Stimulated activated CD4-positive, alpha-beta T cell treated with anti-CD3 and anti-CD28 coated beads, Interleukin-4, amount 100 ng/mL, for 24 hours (primary cell): ENCODE measurements around the gene PALMD.

Source experiments
- DNase-seq: peaks from one replicate; pipeline ENCODE4 v3.0.0-alpha.2; 2020

The PALMD gene

DNA sequence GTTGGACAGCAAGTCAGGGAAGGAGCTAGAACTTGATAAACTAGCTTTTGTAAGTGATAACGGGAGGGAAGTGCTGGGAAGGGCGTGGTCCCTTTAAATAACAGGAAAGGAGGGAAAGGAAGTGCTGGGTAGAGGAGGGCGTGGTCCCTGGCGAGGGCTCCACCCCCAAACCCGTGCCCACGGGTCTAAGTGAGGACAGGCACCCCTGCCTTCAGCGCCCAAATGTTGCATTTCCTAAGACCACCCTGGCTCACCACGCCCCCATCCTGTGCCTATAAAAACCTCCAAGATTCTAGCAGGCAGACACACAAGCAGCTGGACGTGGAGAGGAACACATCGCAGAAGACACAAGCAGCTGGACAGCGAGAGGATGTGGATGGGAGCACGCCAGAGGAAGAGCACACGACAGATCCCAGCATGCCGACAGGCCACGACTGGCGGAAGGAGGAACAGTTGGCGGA, 58.5 kb downstream of the PALMD start:
- DNase-seq, result no peak

DNA sequence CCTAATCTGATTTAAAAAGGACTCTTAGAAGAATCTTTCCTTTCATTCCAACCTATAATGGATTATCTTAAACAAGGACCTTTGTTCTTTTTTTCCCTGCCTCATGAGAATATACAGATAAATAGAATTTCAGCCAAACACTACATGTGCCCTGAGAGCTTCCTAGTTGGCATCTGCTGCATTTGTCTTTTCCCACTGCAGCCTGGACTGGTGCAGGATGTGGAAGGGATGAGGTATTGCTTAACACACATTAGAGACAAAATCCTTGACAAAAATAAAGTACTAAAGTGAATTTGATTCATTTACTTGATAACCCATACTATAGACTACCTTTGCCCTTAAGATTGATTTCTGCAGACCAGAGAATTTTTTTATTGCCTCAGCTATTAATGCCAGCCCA, 59.5 kb downstream of the PALMD start:
- DNase-seq, result no peak

DNA sequence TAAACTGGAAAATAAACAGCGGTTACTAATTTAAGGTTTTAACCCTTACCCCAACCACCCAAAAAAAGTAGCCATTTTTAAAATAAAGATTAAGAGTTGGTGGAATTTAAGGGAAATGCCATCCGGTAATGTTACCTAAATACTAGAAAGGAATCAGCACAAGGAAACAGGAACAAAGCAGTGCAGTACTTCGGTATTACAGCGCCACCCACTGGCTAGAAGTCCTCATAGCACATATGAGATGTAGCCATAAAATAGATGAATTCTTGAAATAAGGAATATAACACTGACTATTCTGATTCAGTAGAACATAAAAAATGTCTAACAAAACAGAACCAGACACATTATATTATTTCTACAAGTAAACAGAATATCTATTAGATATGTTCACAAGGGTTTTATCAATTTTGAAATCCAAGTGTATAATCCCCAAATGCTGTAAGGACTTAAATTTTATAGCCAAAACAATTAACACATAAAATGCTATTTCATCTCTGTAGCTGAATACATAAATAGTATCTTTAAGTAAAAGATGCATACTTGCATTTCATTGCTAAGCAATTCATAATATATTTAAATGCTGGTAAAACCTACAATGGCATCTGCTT, 61.7 kb downstream of the PALMD start:
- peak; percentile 60 for DNase-seq

DNA sequence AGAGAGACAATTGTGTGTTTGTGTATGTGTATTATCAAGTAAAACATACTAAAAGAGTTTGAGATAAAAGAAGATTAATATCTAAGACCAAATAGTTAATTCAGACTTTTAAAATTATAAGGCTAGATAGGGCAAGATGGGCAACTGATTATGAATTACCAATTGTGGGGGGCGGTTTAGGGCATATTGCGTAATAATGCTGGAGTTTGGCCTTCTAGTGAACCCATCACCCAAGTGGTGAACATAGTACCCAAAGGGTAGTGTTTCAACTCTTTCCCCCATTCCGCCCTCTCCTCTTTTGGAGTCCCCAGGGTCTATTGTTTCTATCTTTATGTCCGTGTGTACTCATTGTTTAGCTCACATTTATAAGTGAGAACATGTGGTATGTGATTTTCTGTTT, 65.1 kb downstream of the PALMD start:
- DNase-seq, result no peak

DNA sequence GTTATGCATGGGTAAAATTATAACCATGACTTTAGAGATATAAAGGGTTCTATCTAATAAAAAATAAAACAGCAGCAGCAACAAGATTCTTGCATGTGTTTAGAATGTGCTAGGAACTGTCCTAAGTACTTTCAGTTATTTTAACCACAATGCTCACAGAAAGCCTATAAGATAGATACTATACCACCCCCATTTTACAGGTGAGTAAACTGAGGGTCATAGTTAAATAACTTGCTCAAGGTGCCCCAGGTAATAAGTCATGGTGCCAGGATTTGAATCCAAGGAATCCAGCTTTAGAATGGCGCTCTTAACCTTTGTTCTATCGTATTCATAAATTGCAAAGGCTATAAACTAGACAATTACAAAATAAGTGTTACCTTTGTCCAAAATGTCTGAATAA, 67.1 kb downstream of the PALMD start:
- no peak for DNase-seq

DNA sequence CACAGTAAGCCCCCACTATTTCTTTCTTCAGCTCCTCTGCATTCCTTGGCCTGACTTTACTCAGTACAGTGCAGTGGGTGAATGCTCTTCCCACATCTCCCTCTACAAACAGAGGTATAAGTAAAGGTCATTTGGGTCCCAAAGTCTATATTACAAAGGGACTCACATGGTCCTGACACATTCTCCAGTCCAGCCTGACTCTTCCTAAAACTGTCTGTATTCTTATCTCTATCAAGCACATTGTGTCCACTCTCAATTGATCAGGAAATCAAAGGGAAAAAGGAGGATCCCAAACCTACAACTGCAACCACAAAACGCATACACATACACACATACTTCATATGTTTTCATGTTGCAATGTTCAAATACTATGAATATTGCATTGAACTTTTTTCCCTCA, 71.1 kb downstream of the PALMD start:
- no peak for DNase-seq

DNA sequence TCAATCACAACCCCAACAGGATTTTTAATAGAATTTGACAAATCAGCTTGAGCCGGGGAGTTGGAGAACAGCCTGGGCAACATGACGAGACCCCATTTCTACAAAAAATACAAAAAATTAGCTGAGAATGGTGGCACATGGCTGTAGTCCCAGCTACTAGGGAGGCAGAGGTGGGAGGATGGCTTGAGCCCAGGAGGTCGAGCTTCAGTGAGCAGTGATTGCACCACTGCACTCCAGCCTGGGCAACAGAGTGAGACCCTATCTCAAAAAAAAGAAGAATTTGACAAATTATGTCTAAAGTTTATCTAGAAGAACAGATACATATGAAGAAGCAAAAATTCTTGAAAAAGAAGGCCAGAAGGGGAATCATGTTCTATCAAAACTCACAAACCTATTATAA, 77.3 kb downstream of the PALMD start:
- no peak for DNase-seq

DNA sequence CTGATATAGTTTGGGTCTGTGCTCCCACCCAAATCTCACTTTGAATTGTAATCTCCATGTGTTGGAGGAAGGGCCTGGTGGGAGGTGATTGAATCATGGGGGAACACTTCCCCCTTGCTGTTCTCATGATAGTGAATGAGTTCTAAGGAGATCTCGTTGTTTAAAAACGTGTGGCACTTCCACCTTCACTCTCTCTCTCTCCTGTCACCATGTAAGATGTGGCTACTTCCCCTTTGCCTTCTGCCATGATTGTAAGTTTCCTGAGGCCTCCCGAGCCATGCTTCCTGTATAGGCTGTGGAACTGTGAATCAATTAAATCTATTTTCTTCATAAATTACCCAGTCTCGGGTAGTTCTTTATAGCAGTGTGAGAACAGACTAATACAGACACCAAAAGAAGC, 80.1 kb downstream of the PALMD start:
- no peak for DNase-seq

DNA sequence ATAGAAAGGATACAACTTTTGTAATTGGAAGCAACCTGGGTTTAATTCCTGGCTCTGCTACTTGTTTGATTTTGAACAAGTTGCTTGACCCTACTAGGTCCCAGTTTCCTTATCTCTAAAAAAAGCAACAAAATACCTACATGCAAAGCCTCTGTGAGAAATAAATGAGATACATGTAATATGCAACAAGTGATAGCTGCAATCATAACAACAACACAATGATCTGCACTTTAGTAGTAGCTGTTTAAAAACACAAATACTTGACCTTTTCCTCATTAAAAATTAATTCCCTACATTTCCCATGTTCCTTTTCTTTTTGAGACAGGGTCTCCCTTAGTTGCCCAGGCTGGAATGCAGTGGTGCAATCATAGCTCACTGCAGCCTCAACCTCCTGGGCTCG, 80.5 kb downstream of the PALMD start:
- no peak for DNase-seq

DNA sequence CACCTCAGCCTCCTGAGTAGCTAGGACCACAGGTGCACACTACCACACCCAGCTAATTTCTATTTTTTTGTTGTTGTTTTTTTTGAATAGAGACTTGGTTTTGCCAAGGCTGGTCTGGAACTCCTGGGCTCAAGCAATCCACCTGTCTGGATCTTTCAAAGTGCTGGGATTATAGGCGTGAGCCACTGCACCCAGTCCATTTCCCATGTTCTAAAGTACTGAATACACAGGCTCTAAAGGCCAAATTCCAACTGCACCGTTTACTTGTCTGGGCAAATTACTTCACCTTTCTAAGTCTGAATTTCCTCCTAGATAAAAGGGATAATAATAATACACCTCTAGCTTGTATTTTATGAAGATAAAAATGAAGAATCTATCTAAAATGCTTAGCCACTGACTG, 80.9 kb downstream of the PALMD start:
- DNase-seq, result no peak

DNA sequence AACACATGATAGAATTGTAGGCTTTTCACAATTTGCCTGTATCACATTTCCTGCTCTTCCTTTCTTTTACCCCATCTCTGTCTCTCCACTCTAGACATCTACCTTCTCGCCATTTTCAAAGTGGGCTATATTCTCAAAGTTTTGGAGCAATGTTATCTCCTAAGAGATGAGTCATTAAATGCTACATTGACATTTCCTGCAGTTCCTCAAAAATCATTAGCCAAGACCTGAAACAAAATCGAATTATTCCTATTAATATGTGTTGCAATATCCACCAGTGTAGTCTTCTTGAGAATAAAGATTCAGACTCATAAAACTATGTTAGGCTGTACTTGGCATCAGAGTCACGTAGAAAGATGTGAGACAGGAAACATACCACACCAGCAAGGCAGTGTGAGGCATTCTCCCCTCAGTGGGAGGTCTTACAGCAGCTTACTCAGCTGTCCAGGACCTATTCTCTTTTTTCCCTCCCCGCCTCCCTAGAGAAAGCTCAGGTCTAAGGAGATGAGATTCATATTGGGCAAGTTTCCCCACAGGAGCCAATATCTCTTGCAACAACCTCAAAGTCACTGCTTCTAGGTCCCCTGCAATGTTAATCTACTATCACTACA, 81.8 kb downstream of the PALMD start:
- DNase-seq, result no peak

DNA sequence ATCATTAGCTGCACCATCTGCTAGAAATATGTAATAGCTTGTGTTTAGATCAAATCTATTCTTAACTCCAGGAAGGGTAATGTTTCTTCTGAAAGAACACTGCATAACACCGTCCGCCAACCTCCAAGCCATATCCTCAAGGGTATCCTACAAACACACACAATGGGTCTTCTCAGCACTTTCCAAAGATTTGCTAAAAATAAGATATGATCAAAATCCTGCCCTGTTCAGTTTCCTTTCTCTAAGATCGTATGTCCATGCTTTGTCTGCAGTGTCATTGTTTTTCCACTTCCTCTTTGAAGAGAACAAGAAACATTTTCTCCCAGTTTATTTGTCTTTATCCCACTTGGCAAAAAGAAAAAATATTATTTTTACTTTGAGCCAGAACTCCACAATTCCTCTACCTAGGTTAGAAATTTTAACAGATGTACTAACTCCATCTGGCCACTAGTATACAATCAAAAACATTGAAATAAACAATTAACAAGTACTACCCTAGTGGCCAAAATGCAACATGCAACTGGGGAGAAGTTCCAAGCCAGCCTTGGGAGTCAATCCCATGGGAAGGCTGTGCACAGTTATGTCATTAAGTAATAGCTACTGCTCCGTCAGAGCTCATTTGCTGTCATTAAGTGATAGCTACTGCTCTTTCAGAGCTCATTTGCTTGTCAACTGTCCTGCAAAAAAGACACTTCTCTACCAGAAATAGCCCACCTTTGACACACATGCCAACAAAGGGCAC, 82.8 kb downstream of the PALMD start:
- DNase-seq, result no peak

DNA sequence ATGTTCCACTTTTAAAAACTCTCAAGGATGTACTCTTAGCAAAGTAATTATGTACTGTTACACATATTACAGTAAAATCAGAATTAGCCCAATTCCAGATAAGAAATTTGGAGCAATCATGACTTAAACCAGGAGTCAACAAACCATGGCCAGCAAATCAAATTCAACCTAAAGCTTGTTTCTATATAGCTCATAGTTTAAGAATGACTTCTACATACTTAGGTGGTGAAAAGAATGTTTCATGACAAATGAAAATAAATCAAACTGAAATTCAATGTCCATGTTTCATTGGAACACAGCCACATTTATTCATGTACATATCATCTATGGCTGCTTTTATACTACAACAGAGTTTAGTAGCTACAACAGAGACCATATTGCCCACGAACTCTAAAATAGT, 85.5 kb downstream of the PALMD start:
- no peak for DNase-seq

DNA sequence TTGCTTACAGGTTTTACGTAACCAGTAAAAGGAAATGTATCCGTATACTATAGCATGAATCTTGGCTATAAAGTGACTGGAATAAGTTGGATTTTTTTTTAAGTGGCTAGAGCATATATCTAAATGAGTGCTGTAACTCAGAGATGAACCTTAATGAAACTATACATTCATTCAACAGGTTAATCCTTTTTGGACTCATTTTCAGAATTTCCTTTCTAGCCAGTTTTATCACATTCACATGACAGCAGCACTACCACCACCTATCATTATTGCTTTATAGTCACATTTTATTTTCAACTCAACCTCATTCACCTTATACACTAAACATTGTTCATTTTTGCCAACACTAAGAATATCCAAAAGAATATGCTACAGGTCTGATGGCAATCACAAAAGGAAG, 89.9 kb downstream of the PALMD start:
- no peak for DNase-seq

DNA sequence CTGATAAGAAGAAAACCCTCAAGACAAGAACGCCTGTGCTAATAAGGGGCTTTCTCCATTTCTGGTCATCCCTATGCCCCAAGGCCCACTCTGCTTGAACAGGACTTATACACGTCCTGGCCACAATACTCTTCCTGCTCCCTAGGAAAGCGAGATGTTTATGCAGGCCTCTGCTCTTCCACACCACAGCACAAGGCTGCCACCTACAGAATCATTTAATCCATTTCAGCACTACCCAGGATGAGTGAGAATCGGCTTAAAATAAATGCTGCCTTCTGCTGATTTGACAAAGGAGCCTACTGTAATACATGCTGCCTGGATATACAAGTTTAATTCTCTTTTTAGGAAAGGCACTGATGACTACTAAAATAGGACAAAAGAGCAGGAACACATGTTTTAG, 91.1 kb downstream of the PALMD start:
- DNase-seq, result no peak

DNA sequence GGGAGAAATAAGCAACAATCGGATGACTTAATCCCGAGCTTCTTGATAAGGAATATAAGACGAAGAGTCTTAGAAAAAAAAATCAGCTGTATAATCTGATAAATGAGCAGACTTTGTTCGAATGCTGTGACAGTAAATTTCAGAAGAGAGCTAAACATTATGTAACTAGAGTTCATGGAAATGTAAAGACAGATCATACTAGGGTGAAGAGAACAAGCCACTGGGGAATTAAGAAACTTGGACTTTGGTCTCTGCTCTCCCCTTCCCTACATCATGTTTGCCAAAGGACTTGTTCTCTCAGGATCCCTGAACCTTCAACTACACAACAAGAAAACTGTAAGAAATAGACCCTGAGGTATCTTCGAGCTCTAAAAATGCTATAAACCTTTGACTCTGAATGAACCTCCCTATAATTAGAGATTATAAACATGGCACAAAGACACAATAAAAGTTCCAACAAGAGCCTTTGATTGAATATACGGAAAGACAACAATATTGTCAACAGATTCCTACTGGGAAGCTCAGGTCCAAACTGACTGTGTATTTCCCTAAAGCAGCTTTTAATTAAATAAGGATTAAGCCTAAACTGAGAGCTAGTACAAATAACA, 93.0 kb downstream of the PALMD start:
- DNase-seq, result no peak

DNA sequence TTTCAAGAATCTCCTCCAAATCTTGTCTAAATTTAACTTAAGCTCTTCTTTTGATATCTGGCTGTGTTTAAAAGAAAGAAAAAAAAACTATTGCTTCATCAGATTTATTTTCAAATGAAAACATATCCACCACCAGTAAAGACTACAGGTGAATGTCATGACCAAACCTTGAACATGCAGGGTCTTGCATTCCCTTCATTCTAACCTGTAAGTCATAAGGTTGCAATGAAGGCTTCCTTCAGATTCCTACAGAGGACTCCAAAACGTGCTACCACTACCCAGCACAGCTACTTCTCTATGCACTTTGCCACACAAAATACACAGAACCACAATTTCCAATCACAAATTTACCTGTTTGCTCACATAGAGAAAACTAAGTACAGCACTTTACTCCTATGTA, 94.2 kb downstream of the PALMD start:
- no peak for DNase-seq
